GM19240 (cell line): ENCODE measurements around the gene FABP3.

Experiments
- DNase-seq: peaks from one replicate; pipeline ENCODE4 v3.0.0; 2011; ENCODE audit warnings: low spot score; ENCODE audit not compliant: insufficient read length

The FABP3 gene

GRCh38 chr1:31318146-31318545 is 54.7 kb downstream of the FABP3 start:
- DNase-seq = no peak

DNA sequence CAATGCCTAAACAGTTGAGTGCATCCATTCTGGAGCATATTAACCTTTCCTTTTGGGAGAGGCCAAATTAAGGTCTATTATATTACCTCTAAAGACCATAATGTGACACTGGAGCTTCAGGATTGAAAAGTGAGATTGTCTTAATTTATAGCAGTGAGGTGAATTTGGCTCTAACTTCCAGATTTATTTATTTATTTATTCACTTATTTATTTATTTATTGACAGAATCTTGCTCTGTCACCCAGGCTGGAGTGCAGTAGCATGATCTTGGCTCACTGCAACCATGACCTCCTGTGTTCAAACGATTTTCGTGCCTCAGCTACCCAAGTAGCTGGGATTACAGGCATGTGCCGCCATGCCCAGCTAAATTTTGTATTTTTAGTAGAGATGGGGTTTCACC is 57.0 kb downstream of the FABP3 start:
- no peak for DNase-seq
